GM18867 (cell line): ENCODE measurements around the gene IBA57.
"Not testable (repeated sequence)": the region's sequence is repeated elsewhere in the genome, so short reads cannot be mapped to it uniquely, and the experiment has no call there.

Experiments
- ATAC-seq: cut with Tn5 transposase; IDR thresholded peaks from one replicate; pipeline ENCODE4 v1.9.1; 2021; ENCODE audit warnings: mild to moderate bottlenecking, moderate library complexity; ENCODE audit not compliant: unreplicated experiment

Gene IBA57

GRCh38 chr1:228170666-228171065, 5.1 kb downstream of the IBA57 start:
- no peak for ATAC-seq

- ATAC-seq: no peak
These were observed 5.8 kb downstream of the IBA57 start for GRCh38 chr1:228171221-228171891.

DNA sequence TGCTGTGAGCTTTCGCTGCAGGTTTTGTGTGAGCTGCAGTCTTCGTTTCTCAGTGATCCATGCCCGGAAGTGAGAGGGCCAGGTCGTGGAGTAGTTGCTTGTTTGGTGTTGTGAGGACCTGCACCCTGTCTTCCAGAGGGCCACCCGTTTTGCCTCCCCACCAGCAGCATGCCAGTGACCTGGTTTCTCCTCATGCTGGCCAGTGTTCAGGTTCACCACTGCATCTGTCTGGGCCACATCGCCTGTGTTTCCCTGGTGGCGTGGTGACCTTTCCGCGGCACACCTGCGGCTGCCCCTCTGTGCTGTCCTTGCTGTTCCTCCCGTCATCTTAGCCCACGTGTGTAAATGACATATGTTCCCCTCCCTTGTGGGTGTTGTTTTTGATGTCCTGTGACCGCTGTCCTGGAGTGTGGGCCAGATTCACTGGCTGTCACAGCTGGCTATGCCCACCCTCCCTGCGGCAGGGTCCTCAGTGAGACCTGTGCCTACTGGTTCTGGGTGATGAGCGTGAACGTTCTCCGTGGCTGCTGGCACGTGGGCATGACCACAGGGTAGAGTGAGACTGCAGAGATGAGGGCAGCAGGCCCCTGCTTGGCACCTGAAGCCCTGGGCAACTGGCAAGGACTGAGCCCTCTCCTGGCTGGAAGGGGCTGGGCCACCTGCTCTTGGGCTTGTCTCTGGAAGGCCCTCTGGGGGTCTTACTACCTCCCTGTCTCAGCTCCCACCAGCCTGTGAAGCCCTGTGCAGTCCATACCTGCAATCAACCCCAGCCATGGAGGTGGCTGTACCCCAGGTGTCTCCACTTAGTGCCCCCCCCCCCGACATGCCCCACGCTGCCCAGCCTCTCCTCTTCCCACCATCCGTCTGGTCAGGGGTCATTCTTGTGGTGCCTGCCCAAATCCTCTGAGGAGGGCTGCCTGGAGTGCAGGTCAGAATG, 7.3 kb downstream of the IBA57 start:
- ATAC-seq: no peak

- ATAC-seq: not testable (repeated sequence)
These were observed 8.2 kb downstream of the IBA57 start for GRCh38 chr1:228173528-228174481.

DNA sequence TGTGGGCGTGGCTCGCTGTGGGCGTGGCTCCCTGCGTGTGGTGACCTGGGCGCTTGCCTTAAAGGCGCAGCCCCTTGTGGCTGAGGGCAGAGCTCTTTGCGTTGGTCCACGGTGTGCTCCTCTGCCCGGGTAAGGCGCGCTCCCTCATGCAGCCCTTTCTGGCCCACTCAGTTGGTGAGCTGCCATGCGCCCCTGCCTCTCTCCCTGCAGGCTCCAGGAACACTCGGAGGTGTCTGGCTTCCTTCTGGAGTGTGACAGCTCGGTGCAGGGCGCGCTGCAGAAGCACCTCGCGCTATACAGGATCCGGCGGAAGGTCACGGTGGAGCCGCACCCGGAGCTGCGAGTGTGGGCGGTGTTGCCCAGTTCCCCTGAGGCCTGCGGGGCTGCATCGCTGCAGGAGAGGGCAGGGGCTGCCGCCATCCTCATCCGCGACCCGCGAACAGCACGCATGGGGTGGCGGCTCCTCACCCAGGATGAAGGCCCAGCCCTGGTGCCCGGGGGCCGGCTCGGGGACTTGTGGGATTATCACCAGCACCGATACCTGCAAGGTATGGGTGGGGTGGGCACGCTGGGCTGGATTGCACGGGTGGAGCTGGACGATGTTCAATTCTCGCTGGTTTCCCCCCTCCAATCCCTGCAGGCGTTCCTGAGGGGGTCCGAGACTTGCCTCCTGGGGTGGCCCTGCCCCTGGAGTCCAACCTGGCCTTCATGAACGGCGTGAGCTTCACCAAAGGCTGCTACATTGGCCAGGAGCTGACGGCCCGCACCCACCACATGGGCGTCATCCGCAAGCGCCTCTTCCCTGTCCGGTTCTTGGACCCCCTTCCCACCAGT, 9.1 kb downstream of the IBA57 start:
- ATAC-seq: no peak

DNA sequence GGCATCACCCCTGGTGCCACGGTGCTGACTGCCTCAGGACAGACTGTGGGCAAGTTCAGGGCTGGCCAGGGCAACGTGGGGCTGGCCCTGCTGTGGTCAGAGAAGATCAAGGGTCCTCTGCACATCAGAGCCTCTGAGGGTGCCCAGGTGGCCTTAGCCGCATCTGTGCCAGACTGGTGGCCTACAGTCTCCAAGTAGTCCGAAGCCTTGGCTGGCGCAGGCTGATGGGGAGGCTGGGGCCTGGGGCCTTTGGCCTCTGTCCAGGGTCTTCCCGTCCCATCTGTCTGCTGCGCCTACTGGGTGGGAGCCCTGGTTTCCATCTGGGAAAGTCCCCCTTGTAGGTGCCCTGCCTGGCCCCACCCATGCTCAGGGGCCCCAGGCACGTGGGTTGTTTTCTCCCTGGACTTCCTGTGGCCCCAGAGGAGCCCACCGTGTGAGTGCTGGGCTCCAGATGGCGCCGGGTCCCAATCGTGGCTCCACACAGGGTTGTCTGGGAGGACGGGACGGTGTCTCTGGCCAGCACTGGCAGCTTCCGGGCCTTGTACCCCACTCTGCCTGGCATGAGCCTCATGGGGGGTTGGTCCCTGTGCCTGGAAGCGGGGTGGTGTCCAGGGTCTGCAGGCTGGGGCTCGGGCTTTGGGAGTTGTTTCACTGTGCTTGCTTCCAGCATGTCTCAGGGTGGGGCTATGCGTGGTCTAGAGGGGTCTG, 9.9 kb downstream of the IBA57 start:
- no peak for ATAC-seq

- ATAC-seq: no peak
These were observed 10.4 kb downstream of the IBA57 start for GRCh38 chr1:228176024-228176395.

DNA sequence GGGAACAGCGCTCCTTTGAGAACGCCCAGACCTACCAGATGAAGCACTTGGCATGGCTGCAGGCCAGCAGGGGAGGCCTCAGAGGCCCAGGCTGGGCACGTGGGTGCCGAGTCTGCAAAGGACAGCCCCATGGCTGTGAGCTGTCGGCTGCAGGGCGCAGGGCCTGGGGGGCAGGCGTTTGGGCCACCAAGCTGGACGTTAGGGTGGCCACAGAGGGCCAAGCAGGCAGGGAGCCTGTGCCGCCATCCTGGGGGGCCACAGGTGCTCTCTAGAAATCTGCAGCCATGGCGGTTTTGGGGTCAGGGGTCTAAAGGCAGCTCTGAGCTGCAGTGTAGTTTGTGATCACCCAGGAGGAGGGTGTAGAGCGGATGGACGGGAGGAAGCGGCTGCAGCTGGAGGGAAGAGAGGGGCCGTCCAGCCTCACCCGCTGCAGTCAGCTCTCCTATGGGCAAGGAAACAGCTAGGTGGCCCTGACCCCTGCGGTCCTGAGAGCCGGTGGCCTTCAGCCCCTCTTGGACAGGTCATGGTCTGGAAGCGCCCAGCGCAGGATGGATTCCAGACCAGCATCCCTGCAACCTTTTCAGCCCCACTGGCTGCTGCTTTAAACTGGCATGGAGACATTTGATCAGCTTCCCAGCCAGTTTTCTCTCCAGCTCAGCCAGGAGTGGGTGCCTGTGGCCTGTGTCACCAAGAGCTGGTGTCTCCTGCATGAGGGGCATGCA, 11.0 kb downstream of the IBA57 start:
- no peak for ATAC-seq

- no peak for ATAC-seq
These were observed 11.5 kb downstream of the IBA57 start for GRCh38 chr1:228177183-228177475.

- ATAC-seq: no peak
These were observed 12.4 kb downstream of the IBA57 start for GRCh38 chr1:228177721-228178710.

- ATAC-seq: no peak
These were observed 13.4 kb downstream of the IBA57 start for GRCh38 chr1:228178737-228179684.

GRCh38 chr1:228180271-228180958, 14.8 kb downstream of the IBA57 start:
- no peak for ATAC-seq

DNA sequence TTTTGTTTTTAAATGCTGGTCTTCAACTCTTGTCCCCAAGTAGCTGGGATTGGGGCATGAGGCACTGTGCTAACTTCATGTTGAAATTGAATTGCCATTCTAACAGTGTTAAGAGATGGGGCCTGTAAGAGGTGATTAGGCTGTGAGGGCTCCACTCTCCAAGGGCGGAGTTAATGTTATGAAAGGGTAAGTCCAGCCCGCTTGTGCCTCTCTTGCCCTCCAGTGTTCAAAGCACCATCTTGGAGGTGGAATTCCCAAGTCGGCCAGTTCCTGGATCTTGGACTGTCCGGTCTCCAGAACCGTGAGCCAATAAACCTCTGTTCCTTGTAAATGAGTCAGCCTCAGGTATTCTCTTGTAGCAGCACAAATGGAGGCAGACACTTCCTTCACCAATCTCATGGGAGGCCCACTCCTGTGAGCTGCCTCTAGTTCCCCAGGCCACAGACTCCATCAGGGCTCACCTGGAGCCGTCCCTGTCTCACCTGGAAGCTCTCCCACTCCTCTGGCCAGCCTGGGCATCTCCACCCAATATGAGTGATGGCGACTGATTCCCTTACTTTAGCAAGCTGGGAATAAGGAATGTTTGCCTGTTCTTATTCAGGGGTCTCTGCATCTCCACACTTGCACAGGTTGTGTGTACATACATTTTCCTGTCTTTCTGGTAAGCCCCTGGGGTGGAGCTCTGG, 15.5 kb downstream of the IBA57 start:
- no peak for ATAC-seq

GRCh38 chr1:228181645-228182034, 16.0 kb downstream of the IBA57 start:
- no peak for ATAC-seq

GRCh38 chr1:228182296-228183030, 16.9 kb downstream of the IBA57 start:
- no peak for ATAC-seq
